Loucy (cell line): ENCODE results near the gene ENTREP3.

ENCODE experiments used
- H2AFZ ChIP-seq: fragments of 200-600 bp; sonication (generic); 2 replicates; pipeline ENCODE4 v1.6.0; 2016; ENCODE audit warnings: antibody characterized with exemption, mild to moderate bottlenecking, low read length, moderate library complexity
- H3F3A ChIP-seq: fragments of 200-600 bp; 2 replicates; pipeline ENCODE4 v1.6.0; 2016; ENCODE audit warnings: antibody characterized with exemption, low read depth, mild to moderate bottlenecking
- H3K27me3 ChIP-seq: fragments of 200-600 bp; sonication (generic); 2 replicates; pipeline ENCODE4 v1.6.1; 2014; ENCODE audit warnings: low read length, mild to moderate bottlenecking; ENCODE audit not compliant: insufficient read depth, poor library complexity, severe bottlenecking
- H3K36me3 ChIP-seq: fragments of 200-600 bp; sonication (generic); 2 replicates; pipeline ENCODE4 v1.6.1; 2016; ENCODE audit warnings: low read length; ENCODE audit not compliant: insufficient read depth
- H3K4me1 ChIP-seq: fragments of 200-600 bp; sonication (generic); 2 replicates; pipeline ENCODE4 v1.5.1; 2014; ENCODE audit warnings: low read length, mild to moderate bottlenecking; ENCODE audit not compliant: insufficient read depth, poor library complexity, severe bottlenecking
- H3K4me2 ChIP-seq: fragments of 200-600 bp; sonication (generic); 2 replicates; pipeline ENCODE4 v1.6.0; 2014; ENCODE audit warnings: antibody characterized with exemption, low read length, low read depth, mild to moderate bottlenecking; ENCODE audit not compliant: poor library complexity, severe bottlenecking
- H3K4me3 ChIP-seq: fragments of 200-600 bp; sonication (generic); 2 replicates; pipeline ENCODE4 v1.5.1; 2014; ENCODE audit warnings: low read length, mild to moderate bottlenecking, mixed read lengths; ENCODE audit not compliant: poor library complexity, severe bottlenecking
- H3K79me2 ChIP-seq: fragments of 200-600 bp; sonication (generic); 2 replicates; pipeline ENCODE4 v1.6.1; 2014; ENCODE audit warnings: low read length; ENCODE audit not compliant: insufficient read depth
- H3K9ac ChIP-seq: fragments of 200-600 bp; sonication (generic); 2 replicates; pipeline ENCODE4 v1.6.0; 2014; ENCODE audit warnings: mild to moderate bottlenecking, low read depth, low read length, moderate library complexity; ENCODE audit not compliant: poor library complexity, severe bottlenecking
- H3K9me2 ChIP-seq: fragments of 200-600 bp; sonication (generic); replicated peaks from 2 replicates; pipeline ENCODE4 v1.6.1; 2016; ENCODE audit warnings: low read depth, low read length, mixed read lengths
- H3K9me3 ChIP-seq: fragments of 200-600 bp; sonication (generic); 2 replicates; pipeline ENCODE4 v1.6.1; 2014; ENCODE audit warnings: mild to moderate bottlenecking, antibody characterized with exemption, low read length, low read depth; ENCODE audit not compliant: insufficient read depth
- H4K20me1 ChIP-seq: fragments of 200-600 bp; sonication (generic); 2 replicates; pipeline ENCODE4 v1.6.0; 2014; ENCODE audit warnings: antibody characterized with exemption, low read length, mild to moderate bottlenecking; ENCODE audit not compliant: insufficient read depth, poor library complexity, severe bottlenecking
- CTCF ChIP-seq: fragments of 200-600 bp; sonication (generic); conservative IDR thresholded peaks from 2 replicates; pipeline ENCODE4 v1.5.1; 2014; ENCODE audit warnings: mild to moderate bottlenecking, antibody characterized with exemption, low read length
- EZH2phosphoT487 ChIP-seq: fragments of 200-600 bp; IDR thresholded peaks from 2 replicates; pipeline ENCODE4 v1.6.1; 2018; ENCODE audit warnings: antibody characterized with exemption, mild to moderate bottlenecking, moderate library complexity, borderline replicate concordance

Gene ENTREP3

GRCh38 chr1:155256058-155256852, 972 bp upstream of the ENTREP3 start:
- TF ChIP-seq EZH2phosphoT487 = no peak
- TF ChIP-seq CTCF = no peak
- Histone ChIP-seq H3K4me2 (no peak overlapping the region), H3K9ac (no peak overlapping the region), H3K27me3 (no peaks in the 10 kb centered on the region), H3K36me3 (peaks cover 3% of the 10 kb centered on the region; the same call in 1 of the 2 replicates), H3F3A (no peaks in the 10 kb centered on the region; the same call in 1 of the 2 replicates), H2AFZ (no peak overlapping the region), H3K79me2 (peaks cover 21% of the 10 kb centered on the region), H3K4me1 (peaks cover 28% of the 10 kb centered on the region), H4K20me1 (peaks cover 4% of the 10 kb centered on the region), H3K9me3 (no peaks in the 10 kb centered on the region), H3K4me3 (no peak overlapping the region), H3K9me2 (no peaks in the 10 kb centered on the region)

DNA sequence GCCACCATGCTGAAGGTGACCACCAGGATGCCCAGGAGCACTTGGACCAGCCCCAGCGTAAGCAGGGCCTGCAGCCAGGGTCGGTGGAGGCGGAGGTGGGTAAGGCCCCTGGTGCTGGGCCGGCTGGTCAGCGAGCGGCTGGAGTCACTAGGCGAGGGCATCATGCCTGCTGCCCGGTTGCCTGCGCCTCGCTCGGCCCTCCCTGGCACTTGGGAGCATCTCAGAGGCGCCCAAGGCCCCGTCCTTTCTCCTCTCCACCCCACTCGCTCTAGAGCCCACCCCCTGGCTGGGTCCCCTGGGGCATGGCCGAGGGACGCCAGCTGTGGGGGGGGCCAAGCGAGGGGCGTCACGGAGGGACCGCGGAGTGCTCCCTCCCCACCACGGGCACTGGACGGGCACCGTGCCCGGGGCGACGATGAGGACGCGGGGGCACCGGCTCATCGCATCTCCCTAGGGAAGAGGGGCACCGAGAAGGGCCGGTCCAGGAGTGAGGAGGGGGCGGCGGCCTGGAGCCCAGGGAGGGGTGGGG, 505 bp downstream of the ENTREP3 start:
- Histone ChIP-seq H3K9me3 (no peaks in the 10 kb centered on the region), H3K27me3 (no peaks in the 10 kb centered on the region), H3F3A (no peaks in the 10 kb centered on the region; the same call in 1 of the 2 replicates), H3K36me3 (peaks cover 3% of the 10 kb centered on the region; the same call in 1 of the 2 replicates), H3K4me3 (peak overlapping the region; percentile 79), H4K20me1 (no peaks in the 10 kb centered on the region), H2AFZ (peak overlapping the region; percentile 60), H3K4me1 (peaks cover 26% of the 10 kb centered on the region), H3K79me2 (peaks cover 9% of the 10 kb centered on the region; the same call in 1 of the 2 replicates), H3K4me2 (peak overlapping the region; percentile 85), H3K9ac (peak overlapping the region; percentile 77), H3K9me2 (no peaks in the 10 kb centered on the region)
- TF ChIP-seq EZH2phosphoT487 (no peak), CTCF (no peak)

- Histone ChIP-seq H4K20me1 (no peaks in the 10 kb centered on the region), H2AFZ (no peak overlapping the region), H3K9me3 (no peaks in the 10 kb centered on the region), H3K4me2 (peak overlapping the region; percentile 85), H3K9me2 (no peaks in the 10 kb centered on the region), H3K79me2 (peaks cover 9% of the 10 kb centered on the region; the same call in 1 of the 2 replicates), H3K4me1 (peaks cover 26% of the 10 kb centered on the region), H3K9ac (peak overlapping the region; percentile 77), H3K36me3 (peaks cover 3% of the 10 kb centered on the region; the same call in 1 of the 2 replicates), H3K27me3 (no peaks in the 10 kb centered on the region), H3F3A (no peaks in the 10 kb centered on the region; the same call in 1 of the 2 replicates), H3K4me3 (peak overlapping the region; percentile 79)
- TF ChIP-seq CTCF (no peak), EZH2phosphoT487 (no peak)
Measured at GRCh38 chr1:155254228-155254713, 1.0 kb downstream of the ENTREP3 start.
